Urinary bladder (tissue), 4 donors: ENCODE results near the gene PLCD3. TPM values are rescaled to one million over a fixed set of nuclear protein-coding genes. Genes with fewer than 3 reads are reported as not detected.
"Not testable (repeated sequence)": the region's sequence is repeated elsewhere in the genome, so short reads cannot be mapped to it uniquely, and the experiment has no call there.

ENCODE experiments used
- DNase-seq: peaks from one replicate; pipeline ENCODE4 v3.0.0-alpha.2; 2015; ENCODE audit errors: extremely low spot score
- H3K27ac ChIP-seq: one replicate; pipeline ENCODE4 v1.5.1; 2013; ENCODE audit warnings: low read depth, mild to moderate bottlenecking, moderate library complexity
- H3K36me3 ChIP-seq: one replicate; pipeline ENCODE4 v1.6.1; 2013; ENCODE audit warnings: mild to moderate bottlenecking, moderate library complexity; ENCODE audit not compliant: insufficient read depth
- H3K4me1 ChIP-seq: one replicate; pipeline ENCODE4 v1.6.1; 2013; ENCODE audit warnings: mild to moderate bottlenecking, moderate library complexity; ENCODE audit not compliant: insufficient read depth
- H3K4me3 ChIP-seq: one replicate; pipeline ENCODE4 v1.5.1; 2013; ENCODE audit warnings: low read depth, low read length
- WGBS: extraction: QIAGEN DNeasy Blood & Tissue Kit; methylation state at CpG from one replicate; pipeline ENCODE4 v1.1.7; 2013; 5-methylcytosine and 5-hydroxymethylcytosine counted together
- polyA plus RNA-seq: library from polyadenylated mRNA; stranded (reverse); fragments of 200-250 nt; gene quantifications from one replicate; pipeline ENCODE4 v1.2.3, GENCODE V29; 2013
- total RNA-seq: library from RNA; depleted of rRNA; stranded (reverse); fragments of >200 nt; gene quantifications from one replicate; pipeline ENCODE4 v1.2.3, GENCODE V29; 2014
- donor health status: healthy with polysubstance abuse.
- donor health status: healthy.

The PLCD3 gene
- total and polyA plus RNA-seq, 2 donors = 18.1 to 84.1 TPM

DNA sequence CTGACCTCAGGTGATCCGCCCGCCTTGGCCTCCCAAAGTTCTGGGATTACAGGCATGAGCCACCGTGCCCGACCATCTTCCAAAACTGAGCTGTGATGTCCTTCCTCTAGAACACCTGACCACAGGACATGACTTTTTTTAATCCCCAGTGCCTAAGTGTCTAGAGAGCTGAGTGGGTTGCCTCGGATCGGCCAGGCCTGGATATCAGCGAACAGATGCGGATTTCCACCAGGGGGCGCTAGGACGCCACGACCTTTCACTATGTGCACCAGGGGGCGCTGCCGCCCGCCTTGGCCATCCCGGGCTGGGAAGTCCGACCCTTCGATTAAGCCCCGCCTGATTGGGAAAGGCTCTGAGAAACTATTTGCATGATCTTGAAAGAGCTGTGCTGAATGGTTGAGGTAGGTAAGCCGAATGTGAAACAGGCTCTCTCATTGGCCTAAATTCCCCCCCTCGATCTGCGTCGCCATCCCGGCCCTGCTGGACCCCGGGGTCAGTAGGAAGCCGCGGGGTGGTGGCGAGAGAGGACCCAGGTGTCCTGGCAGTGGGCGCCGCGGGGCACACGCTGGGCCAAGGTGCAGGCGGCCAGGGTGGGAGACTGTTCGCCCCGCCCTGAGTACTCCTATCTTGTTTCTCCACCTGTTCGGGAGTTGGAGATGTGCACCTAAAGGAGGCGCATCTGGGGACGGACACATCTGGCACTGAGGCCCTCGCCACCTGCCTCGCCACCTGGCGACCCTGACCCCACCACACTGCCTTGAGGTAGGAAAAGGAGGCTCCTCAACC, 3.1 kb upstream of the PLCD3 start, which contains the start of gene ACBD4:
Gene ACBD4 (plus strand): TSS at position 496 of the 786 bp plus-strand sequence. CDS start 458 bp downstream, outside the sequence.
- H3K36me3 ChIP-seq = no peaks in the 10 kb centered on the region
- H3K4me3 ChIP-seq = peak within 1 kb of the TSS; percentile 56
- peak; percentile 97 for DNase-seq
- 7% methylated on average over 40 of the region's 40 CpGs for WGBS
- no peaks in the 10 kb centered on the region for H3K4me1 ChIP-seq
- peak within 1 kb of the TSS; percentile 44 for H3K27ac ChIP-seq

DNA sequence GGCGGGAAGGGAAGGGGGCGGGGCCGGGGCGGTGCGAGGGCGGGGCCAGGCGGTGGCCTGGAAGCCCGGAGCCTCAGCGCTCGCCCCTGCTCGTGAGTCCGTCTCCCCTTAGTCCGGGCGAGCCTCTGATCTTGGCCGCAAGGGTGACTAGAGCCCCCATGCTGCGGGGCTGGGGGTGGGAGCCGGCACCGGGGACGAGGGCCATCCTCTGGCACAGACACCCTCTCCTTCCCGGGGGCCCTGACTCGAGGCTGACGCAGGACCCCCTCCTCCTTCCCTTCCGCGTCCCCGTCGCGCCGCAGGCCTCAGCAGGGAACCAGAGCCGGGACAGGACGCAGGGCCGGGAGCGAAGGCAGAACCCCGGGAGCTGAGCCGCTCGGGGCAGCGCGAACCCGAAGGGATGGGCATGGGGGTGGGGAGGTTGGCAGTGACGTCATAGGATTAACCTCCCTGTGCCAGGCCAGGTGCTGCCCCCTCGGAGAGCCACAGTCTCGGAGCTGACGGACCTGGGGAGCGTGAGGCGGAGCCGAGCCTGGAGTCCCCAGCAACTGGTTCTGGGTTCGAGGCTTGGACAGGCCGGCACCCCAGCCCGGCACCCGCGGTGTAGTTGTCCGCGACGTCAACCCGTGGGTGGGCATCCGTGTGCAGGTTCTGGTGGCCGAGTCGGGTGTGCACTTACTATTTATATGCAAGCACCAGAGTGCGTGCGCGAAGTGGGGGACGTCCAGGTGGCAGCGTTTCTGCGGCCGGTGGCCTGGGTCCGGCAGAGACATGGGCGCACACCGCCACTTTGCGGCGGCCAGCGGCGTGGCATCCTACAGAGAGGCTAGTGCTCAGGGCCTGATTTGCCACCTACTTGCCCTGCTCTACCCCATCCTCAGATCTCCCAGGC, 503 bp upstream of the PLCD3 start:
- peak overlapping the region; percentile 90 for H3K4me3 ChIP-seq
- under 1% methylated on average over 71 of the region's 71 CpGs for WGBS
- H3K27ac ChIP-seq = peak overlapping the region; percentile 93
- H3K4me1 ChIP-seq = no peaks in the 10 kb centered on the region
- DNase-seq = no peak
- no peaks in the 10 kb centered on the region for H3K36me3 ChIP-seq

DNA sequence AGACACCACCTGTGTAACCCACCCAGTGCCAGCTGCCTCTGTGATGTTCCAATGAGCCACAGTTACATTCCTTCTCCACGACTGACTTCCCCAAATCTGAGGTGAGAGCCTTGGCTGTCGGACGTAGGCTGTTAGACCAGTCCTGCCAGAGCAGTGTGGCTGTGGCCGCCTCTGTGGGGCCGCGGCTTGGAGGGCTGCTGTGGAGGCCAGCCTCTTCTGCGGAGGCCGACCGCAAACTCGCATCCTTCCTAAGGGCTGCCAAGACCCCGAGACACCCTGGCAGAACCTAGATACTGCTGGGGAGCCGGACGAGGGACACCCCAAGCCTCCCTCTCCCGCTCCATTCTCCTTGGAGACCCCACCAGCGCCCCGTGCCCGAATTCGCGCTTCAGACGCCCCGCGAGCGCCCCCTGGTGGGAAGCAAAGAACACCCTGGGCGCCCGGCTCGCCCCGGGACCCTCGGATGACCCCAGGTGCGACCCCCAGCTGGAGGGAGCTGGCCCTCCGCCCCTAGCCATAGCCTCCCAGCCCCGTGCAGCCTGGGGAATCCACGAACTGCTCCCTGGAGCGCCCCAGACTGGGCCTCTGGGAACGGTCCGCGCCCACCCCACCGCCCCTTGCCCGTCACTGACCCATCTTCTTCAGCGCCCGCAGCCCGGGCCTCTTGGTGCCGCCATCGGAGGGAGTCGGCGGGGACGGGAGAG, 547 bp downstream of the PLCD3 start:
- DNase-seq = no peak
- peak overlapping the region; percentile 90 for H3K4me3 ChIP-seq
- peak overlapping the region; percentile 88 for H3K27ac ChIP-seq
- H3K36me3 ChIP-seq = no peaks in the 10 kb centered on the region
- WGBS = 7% methylated on average over 46 of the region's 46 CpGs
- no peaks in the 10 kb centered on the region for H3K4me1 ChIP-seq

DNA sequence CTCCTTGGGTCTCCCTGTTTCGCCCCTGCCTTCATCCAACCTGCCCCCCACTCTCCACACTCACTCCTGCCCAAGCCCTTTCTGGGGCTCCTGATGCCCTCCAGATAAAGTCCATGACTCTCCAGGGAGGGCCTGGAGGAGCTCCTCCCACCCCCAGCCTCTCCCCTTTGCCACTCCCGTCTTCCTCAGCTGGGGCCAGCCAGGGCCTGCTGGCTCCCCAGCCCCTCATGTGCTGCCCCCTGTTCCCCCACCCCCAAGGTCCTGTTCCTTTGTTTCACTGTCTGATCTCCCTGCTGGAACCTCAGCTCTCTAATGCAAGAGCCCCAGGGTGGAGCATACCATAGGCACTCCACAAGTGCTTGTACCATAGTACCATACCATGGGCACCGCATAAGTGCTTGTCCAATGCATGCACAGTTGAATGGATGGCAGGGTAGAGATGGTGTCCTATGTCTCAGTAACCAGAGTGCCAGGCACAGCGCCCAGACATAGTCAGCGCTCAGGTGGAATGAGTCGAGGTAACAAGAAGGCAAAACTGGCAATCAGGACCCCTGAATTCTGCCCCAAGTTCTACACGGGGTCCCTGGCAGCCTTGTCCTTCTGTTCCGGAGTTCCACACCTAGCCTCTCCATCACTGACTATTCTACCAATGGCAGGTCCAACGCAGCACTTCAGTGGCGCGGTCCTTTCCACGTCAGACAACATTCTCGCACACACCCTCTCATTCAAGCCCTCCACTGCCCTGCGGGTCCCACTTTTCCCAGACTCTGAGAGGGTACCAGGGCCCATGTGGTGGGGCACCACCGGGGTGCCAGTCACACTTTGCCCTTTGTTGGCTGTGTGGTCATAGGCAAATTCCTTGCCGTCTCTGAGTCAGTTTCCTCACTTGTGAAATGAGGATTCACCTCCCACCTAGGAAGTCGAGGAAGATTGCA, 1.4 kb downstream of the PLCD3 start:
- Histone ChIP-seq H3K4me1 (no peaks in the 10 kb centered on the region), H3K4me3 (peak overlapping the region; percentile 90), H3K27ac (peak overlapping the region; percentile 77), H3K36me3 (no peaks in the 10 kb centered on the region)
- no peak for DNase-seq
- 77% methylated on average over 17 of the region's 17 CpGs for WGBS

DNA sequence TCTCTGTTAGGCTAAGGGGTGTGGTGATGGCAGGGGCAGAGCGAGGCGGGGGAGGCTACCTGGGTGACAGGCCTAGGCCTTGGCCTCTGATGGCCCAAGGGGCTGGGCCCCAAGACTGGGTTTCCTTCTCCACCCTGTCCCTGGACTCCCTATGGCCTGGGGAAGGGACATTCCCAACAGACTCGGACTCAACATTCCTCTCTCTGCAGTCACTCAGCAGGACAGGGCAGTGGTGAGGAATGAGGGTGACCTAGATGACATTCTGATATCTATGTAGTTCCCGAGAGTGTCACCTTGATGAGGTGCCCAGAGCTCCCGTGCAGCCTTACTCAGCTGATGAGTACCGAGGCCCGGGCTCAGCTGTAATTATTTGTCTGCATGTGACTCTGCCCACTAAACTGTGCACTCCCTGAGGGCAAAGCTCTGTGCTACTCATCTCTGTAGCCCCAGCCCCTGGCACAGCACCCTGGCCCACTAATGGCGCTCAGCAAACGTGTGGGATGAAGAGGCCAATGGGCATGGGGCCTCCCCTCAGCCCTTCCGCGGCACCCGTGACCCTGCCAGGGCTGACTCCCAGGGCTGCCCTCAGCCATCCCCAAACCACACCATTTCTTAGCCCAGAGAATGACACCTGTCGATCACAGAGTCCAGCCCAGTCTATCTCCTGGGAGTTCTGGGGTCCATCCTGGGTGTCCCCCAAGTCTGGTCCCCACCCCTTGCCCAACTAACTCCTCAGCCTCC, 2.2 kb downstream of the PLCD3 start:
- no peaks in the 10 kb centered on the region for H3K4me1 ChIP-seq
- no peak for DNase-seq
- 78% methylated on average over 13 of the region's 13 CpGs for WGBS
- peak overlapping the region; percentile 77 for H3K27ac ChIP-seq
- H3K36me3 ChIP-seq = no peaks in the 10 kb centered on the region
- no peak overlapping the region for H3K4me3 ChIP-seq

DNA sequence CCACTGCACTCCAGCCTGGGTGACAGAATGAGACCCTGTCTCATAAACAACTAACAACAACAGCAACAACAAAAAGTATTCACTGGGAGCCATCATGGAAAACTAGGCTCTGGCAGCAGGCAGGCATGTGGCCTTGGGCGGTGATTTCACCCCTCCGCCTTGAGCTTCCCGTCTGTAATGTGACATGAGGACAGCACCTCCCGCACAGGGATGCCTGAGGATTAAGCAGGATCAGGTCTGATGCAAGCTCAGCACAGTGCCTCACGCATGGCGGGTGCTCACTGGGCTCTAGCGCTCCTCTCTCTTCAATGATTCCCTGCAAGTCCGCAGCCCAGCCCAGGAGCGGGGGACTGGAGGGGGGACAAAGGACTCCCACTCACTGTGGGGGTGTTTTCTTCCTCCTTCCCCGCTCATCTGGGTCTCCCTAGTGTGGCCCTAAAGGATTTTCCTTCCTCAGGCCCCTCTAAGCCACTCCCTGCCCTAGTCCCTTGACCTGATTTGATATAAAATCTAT, 2.8 kb downstream of the PLCD3 start:
- no peak for DNase-seq
- peak overlapping the region; percentile 60 for H3K27ac ChIP-seq
- no peaks in the 10 kb centered on the region for H3K36me3 ChIP-seq
- H3K4me3 ChIP-seq = no peak overlapping the region
- H3K4me1 ChIP-seq = no peaks in the 10 kb centered on the region
- 52% methylated on average over 10 of the region's 10 CpGs for WGBS

DNA sequence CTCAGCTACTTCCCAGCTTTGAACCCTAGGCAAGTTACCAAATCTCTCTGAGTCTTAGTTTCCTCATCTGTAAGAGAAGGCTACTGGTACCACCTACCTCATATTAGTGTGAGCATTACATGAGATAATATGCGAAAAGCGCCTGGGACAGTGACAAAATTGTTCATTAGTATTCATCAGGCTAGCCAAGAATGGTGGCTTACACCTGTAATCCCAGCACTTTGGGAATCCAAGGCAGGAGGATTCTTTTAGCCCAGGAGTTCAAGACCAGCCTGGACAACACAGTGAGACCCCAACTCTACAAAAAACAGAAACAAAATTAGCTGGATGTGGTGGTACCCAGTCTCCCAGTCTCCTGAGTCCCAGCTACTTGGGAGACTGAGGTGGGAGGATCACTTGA, 3.3 kb downstream of the PLCD3 start:
- DNase-seq = no peak
- H3K36me3 ChIP-seq = no peaks in the 10 kb centered on the region
- WGBS = 95% methylated on average over 2 of the region's 2 CpGs
- no peaks in the 10 kb centered on the region for H3K4me1 ChIP-seq
- no peak overlapping the region for H3K4me3 ChIP-seq
- peak overlapping the region; percentile 60 for H3K27ac ChIP-seq

DNA sequence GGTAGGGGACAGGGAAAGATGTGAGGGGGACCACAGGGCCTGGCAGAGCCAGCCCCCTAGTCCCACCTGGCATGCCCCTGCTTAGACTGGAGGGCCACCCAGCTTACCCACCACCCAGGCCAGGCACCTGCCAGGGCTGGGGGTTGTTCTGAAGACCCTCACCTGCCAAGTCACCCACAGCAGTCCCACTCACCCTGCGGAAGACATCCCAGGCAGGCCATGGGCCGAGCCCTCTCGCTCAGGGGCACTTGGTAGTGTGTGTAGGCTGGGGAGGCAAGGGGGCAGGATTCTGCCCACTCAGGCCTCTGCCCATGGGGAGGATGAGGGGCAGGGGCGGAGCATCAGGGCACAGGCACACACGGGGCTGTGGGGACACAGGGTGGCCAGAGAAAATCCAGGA, 4.0 kb downstream of the PLCD3 start:
- Histone ChIP-seq H3K4me1 (no peaks in the 10 kb centered on the region), H3K27ac (peak overlapping the region; percentile 96), H3K4me3 (no peak overlapping the region), H3K36me3 (no peaks in the 10 kb centered on the region)
- no peak for DNase-seq
- WGBS = 68% methylated on average over 5 of the region's 5 CpGs

DNA sequence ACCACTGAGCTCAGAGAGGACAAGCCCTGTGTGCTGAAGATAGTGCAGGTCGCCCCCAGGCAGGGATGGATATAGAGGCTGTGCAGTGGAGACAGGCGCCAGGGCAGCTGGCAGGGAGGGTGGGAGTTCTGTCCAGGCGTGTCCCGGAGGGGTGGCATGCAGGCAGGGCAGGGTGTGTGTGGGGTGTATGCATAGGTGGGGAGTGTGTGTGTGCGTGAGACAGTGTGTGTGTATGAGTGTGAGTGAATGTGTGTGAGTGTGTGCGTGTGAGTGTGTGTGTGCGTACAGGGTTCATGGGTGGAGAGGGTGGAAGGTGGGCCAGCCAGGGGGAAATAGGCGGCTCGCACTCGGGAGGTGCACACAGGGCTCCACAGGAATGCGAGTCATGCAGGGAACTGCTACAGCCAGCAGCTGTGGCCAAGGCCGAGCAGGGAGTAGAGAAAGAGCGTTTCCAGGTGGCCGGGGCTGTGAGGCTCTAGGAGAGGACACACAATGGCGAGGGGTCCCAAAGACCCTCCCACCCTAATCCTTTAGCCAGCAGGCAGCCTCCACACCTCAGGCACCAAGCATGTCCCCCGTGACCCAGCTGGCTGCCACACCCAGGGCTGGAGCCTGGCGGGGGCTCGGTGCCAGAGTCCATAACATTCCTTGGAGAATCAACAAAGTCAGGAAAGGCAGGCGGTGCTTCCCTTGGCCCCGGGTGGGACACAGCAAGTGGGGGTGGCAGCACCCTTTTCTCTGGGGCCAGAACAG, 4.6 kb downstream of the PLCD3 start:
- no peaks in the 10 kb centered on the region for H3K36me3 ChIP-seq
- 25% methylated on average over 20 of the region's 20 CpGs for whole genome bisulfite sequencing
- H3K4me1 ChIP-seq = no peaks in the 10 kb centered on the region
- H3K4me3 ChIP-seq = no peak overlapping the region
- H3K27ac ChIP-seq = peak overlapping the region; percentile 96
- DNase-seq = no peak

DNA sequence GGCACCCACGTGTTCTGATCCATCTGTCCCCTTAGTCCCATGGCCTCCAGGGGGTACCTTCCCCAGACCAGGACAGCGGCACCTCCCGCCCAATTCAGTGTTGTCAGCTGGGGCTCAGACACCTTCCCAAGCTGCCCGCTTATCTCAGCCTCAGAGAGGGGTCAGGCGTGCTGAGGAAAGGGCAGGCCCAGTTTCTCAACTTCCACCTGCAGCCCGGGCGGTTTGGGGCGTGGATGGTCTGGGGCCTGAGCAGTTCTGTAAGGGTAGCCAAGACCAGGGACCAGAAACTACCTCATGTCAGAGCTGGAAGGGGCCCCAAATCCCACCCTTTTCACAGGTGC, 5.1 kb downstream of the PLCD3 start:
- WGBS = 88% methylated on average over 8 of the region's 8 CpGs
- no peak overlapping the region for H3K4me3 ChIP-seq
- H3K36me3 ChIP-seq = no peaks in the 10 kb centered on the region
- DNase-seq = no peak
- H3K4me1 ChIP-seq = no peaks in the 10 kb centered on the region
- H3K27ac ChIP-seq = peak overlapping the region; percentile 96

DNA sequence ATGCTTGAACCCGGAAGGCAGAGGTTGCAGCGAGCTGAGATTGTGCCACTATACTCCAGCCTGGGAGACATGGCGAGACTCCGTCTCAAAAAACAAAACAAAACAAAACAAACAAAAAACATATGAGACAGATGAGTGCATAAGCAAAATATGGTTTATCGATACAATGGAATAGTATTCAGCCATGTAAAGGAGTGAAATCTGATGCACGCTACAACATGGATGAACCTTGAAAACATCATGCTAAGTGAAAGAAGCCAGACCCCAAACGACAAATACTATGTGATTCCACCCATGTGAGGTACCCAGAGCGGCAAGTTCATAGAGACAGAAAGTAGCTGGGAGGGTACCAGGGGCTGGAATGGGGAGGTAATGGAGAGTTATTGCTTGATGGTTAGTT, 6.8 kb downstream of the PLCD3 start:
- 97% methylated on average over 8 of the region's 8 CpGs for WGBS
- H3K27ac ChIP-seq = no peak overlapping the region
- H3K4me1 ChIP-seq = no peaks in the 10 kb centered on the region
- no peak overlapping the region for H3K4me3 ChIP-seq
- no peaks in the 10 kb centered on the region for H3K36me3 ChIP-seq
- no peak for DNase-seq

DNA sequence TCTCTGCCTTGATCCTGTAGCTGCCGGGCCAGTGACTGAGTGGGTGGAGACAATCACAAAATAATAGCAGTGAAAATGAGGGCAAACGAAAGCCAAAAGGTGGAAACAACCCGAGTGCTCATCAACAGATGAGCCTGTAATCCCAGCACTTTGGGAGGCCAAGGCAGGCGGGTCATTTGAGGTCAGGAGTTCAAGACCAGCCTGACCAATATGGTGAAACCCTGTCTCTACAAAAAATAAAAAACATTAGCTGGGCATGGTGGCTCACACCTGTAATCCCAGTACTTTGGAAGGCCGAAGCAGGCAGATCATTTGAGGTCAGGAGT, 7.6 kb downstream of the PLCD3 start:
- H3K4me1 ChIP-seq, H3K36me3 ChIP-seq, DNase-seq, H3K4me3 ChIP-seq: not testable (repeated sequence)
- WGBS = 68% methylated on average over 5 of the region's 5 CpGs
- H3K27ac ChIP-seq = peak overlapping the region; percentile 83
